22Rv1 (cell line): ENCODE results near the gene SMAD1.

Experiments used
- H3K27ac ChIP-seq: fragments of 450-650 bp; 2 replicates; pipeline ENCODE4 v1.5.1; 2017
- ZFX ChIP-seq: fragments of 450-650 bp; IDR thresholded peaks from 2 replicates; pipeline ENCODE4 v1.6.1; 2017; ENCODE audit warnings: antibody characterized with exemption, borderline replicate concordance
- TF ChIP-seq, protein P1 (sequence below): fragments of 450-650 bp; IDR thresholded peaks from 2 replicates; pipeline ENCODE4 v1.5.1; 2017; ENCODE audit warnings: mild to moderate bottlenecking

SMAD1 gene

DNA sequence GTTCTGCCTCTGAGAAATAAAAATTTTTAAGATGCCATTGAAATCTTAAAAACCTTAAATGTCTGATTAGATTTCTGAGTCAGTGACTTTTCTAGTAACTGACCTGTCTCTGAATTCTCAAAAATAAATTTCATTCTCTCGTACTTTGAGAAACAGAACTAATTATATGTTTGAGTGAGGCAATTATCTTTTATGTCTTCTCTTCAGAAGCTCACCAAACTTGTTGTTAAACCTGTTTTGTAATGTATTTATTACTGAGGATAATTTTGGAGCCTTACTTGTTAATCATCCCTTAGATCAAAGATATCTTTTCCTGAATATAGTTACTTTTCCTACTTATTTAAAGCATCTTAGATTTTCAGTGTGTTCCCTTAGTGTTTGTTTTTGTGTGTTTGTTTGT is 73.0 kb downstream of the SMAD1 start:
- H3K27ac ChIP-seq, result no peak overlapping the region
- TF ChIP-seq, protein P1, sequence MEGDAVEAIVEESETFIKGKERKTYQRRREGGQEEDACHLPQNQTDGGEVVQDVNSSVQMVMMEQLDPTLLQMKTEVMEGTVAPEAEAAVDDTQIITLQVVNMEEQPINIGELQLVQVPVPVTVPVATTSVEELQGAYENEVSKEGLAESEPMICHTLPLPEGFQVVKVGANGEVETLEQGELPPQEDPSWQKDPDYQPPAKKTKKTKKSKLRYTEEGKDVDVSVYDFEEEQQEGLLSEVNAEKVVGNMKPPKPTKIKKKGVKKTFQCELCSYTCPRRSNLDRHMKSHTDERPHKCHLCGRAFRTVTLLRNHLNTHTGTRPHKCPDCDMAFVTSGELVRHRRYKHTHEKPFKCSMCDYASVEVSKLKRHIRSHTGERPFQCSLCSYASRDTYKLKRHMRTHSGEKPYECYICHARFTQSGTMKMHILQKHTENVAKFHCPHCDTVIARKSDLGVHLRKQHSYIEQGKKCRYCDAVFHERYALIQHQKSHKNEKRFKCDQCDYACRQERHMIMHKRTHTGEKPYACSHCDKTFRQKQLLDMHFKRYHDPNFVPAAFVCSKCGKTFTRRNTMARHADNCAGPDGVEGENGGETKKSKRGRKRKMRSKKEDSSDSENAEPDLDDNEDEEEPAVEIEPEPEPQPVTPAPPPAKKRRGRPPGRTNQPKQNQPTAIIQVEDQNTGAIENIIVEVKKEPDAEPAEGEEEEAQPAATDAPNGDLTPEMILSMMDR, result no peak
- TF ChIP-seq ZFX, result no peak

GRCh38 chr4:145557720-145558119 is 76.1 kb downstream of the SMAD1 start:
- H3K27ac ChIP-seq, result no peak overlapping the region
- TF ChIP-seq, protein P1, result peak; percentile 83
- no peak for TF ChIP-seq ZFX

GRCh38 chr4:145563293-145563985 is 81.8 kb downstream of the SMAD1 start:
- H3K27ac ChIP-seq, result no peak overlapping the region
- TF ChIP-seq, protein P1, result no peak
- TF ChIP-seq ZFX, result no peak

DNA sequence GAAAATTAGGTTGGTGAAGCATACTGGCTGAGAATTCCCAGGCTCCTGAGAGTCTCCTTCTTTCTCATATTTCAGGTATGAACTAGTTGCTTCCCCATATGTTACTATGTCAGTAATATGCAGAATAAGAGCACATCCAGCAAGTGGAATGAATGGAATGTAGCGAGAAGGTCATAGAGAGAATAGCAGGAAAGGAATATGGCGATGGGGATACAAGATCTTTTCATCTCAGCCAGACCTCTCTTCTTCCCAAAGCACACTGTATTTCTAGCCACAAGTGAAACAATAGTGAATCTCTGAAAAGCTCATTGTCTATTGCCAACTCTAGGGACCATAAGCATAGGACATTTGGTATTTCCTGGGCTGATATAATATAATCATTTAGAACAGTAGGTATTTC is 82.9 kb downstream of the SMAD1 start:
- H3K27ac ChIP-seq, result no peak overlapping the region
- no peak for TF ChIP-seq ZFX
- TF ChIP-seq, protein P1, result no peak

GRCh38 chr4:145565328-145565727 is 83.7 kb downstream of the SMAD1 start:
- no peak overlapping the region for H3K27ac ChIP-seq
- TF ChIP-seq ZFX, result no peak
- TF ChIP-seq, protein P1, result no peak

DNA sequence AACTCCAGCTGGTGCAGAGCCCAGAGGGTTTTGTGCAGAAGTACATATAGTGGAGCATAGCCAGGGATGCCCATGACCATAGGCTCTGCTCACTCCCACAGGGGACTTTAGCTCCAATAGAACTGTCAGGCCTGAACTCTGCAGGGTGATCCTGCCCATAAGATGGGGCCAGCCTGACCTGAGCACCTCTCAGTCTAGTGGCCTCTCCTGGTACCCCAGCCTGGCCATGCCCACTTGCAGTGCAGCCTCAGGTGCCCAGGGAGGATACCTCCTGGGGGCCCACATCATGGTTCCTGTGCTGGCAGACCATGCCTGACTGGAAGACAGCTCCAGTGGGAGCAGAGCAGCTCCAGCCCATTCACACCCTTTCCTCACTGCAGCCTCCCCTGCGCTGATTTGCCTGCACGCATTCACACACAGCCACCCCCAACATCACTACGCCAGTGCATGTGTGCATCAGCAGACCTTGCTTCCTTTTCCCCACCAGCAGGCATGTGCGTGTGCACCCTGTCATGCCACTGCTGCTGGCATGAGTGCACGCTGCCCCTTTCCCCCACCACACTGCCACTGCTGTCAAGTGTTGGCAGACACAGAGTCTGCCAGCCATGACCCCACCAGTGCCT is 84.5 kb downstream of the SMAD1 start:
- TF ChIP-seq, protein P1, result no peak
- TF ChIP-seq ZFX, result no peak
- no peak overlapping the region for H3K27ac ChIP-seq

- TF ChIP-seq, protein P1, result no peak
- TF ChIP-seq ZFX, result no peak
- no peak overlapping the region for H3K27ac ChIP-seq
Measured at GRCh38 chr4:145566768-145567167, 85.1 kb downstream of the SMAD1 start.
